Spleen (tissue), 11 donors: ENCODE results near the gene LAMA4. TPM values are rescaled to one million over a fixed set of nuclear protein-coding genes. Genes with fewer than 3 reads are reported as not detected.

Experiments
- DNase-seq: peaks from one replicate; pipeline ENCODE4 v3.0.0-alpha.2; 2020
- H3K27ac ChIP-seq, 8 donors: fragments of 200-600 bp; sonication (generic) in 7 of 8; 1 replicate in 4 of 8; 2 replicates in 4 of 8; pipeline versions ENCODE4 v1.5.0 to v1.8.0; 2016 to 2021; ENCODE audit warnings: inconsistent platforms in 4 of 8, mild to moderate bottlenecking in 4 of 8, moderate library complexity in 1 of 8
- H3K27me3 ChIP-seq, 7 donors: fragments of 200-600 bp; sonication (generic) in 6 of 7; replicated peaks in 1 of 7; 1 replicate in 4 of 7; 2 replicates in 3 of 7; pipeline versions ENCODE4 v1.5.0 to v1.8.0; 2016 to 2021; ENCODE audit warnings: inconsistent platforms in 3 of 7, mild to moderate bottlenecking in 1 of 7
- H3K36me3 ChIP-seq, 6 donors: fragments of 200-600 bp; sonication (generic) in 5 of 6; 1 replicate in 4 of 6; 2 replicates in 2 of 6; pipeline versions ENCODE4 v1.5.0 to v1.8.0; 2016 to 2021; ENCODE audit warnings: inconsistent platforms in 2 of 6
- H3K4me1 ChIP-seq, 6 donors: fragments of 200-600 bp; sonication (generic) in 5 of 6; 1 replicate in 3 of 6; 2 replicates in 3 of 6; pipeline versions ENCODE4 v1.5.0 to v1.8.0; 2016 to 2021; ENCODE audit warnings: inconsistent platforms in 3 of 6
- H3K4me3 ChIP-seq, 8 donors: fragments of 200-600 bp; sonication (generic) in 7 of 8; 1 replicate in 4 of 8; 2 replicates in 4 of 8; pipeline versions ENCODE4 v1.5.0 to v1.8.0; 2016 to 2021; ENCODE audit warnings: inconsistent platforms in 4 of 8, mild to moderate bottlenecking in 4 of 8, moderate library complexity in 2 of 8
- H3K9me3 ChIP-seq, 8 donors: fragments of 200-600 bp; sonication (generic) in 7 of 8; 1 replicate in 4 of 8; 2 replicates in 4 of 8; pipeline versions ENCODE4 v1.5.0 to v1.8.0; 2016 to 2021; ENCODE audit warnings: inconsistent platforms in 4 of 8
- POLR2A ChIP-seq, 3 donors: fragments of 450-650 bp; IDR thresholded peaks; one replicate each; pipeline ENCODE4 v1.5.1; 2017; ENCODE audit warnings: antibody characterized with exemption in 3 of 3, mild to moderate bottlenecking in 1 of 3
- POLR2AphosphoS5 ChIP-seq, 3 donors: sonication (generic); formaldehyde crosslinking; IDR thresholded peaks; one replicate each; pipeline ENCODE4 v1.5.1; 2017; ENCODE audit warnings: antibody characterized with exemption in 3 of 3
- WGBS, 5 donors: extraction: QIAGEN DNeasy Blood & Tissue Kit in 3 of 5; methylation state at CpG; one replicate each; pipeline versions ENCODE4 v1.1.5 to v1.1.7; 2013 to 2018; 5-methylcytosine and 5-hydroxymethylcytosine counted together
- intact Hi-C: fragments of 100-400 bp; cut with DNase I; formaldehyde crosslinking; loops from one replicate; pipeline ENCODE4 v1.15.0; 2023; ENCODE audit warnings: low total_unique reads
- polyA plus RNA-seq, 3 donors: library from polyadenylated mRNA; stranded (reverse); fragments of 200-250 nt; gene quantifications; one replicate each; pipeline ENCODE4 v1.2.1, GENCODE V29; 2013
- total RNA-seq, 7 donors: library from RNA; depleted of rRNA in 3 of 7; stranded (reverse); fragments of >200 nt in 3 of 7; fragmentation: NEBNext Ultra II Directional in 4 of 7; extraction: Animal tissue kit (Norgen Biotek cat#: 25700) in 4 of 7; gene quantifications; one replicate each; pipeline versions ENCODE4 v1.1.0 to v1.2.1, GENCODE V29; 2016 to 2021
- TF ChIP-seq, protein P1 (sequence below), 11 experiments: fragments of 200-600 bp in 7 of 11; fragments of 450-650 bp in 4 of 11; sonication (generic) in 4 of 11; IDR thresholded peaks in 8 of 11; conservative IDR thresholded peaks in 3 of 11; 1 replicate in 7 of 11; 2 replicates in 4 of 11; pipeline versions ENCODE4 v1.4.0 to v1.8.0; 2016 to 2021; ENCODE audit warnings: antibody characterized with exemption in 11 of 11, inconsistent platforms in 4 of 11, mild to moderate bottlenecking in 1 of 11
- donor health status: healthy with polysubstance abuse.
- donor health status: DM: no; HTN: no; CAD: no; lungs with moderate emphysema.
- donor health status: DM: no; HTN: no; CAD: no.
- donor health status: Bipolar disorder and iron deficiency.
- donor health status: healthy.
- donor health status: DM: no; HTN: no; CAD: no.
- donor health status: DM: yes; HTN: yes; CAD: no.

Gene LAMA4
- total and polyA plus RNA-seq, 10 donors: 0.76 to 3.7 (median 2.5) TPM

- no peak for DNase-seq
- intact Hi-C loops: no loop called here
- H3K27ac ChIP-seq: no peak overlapping the region
- H3K27me3 ChIP-seq: peaks cover 0 to 49% (median 6%) of the 10 kb centered on the region in 7 donors
- TF ChIP-seq, protein P1, sequence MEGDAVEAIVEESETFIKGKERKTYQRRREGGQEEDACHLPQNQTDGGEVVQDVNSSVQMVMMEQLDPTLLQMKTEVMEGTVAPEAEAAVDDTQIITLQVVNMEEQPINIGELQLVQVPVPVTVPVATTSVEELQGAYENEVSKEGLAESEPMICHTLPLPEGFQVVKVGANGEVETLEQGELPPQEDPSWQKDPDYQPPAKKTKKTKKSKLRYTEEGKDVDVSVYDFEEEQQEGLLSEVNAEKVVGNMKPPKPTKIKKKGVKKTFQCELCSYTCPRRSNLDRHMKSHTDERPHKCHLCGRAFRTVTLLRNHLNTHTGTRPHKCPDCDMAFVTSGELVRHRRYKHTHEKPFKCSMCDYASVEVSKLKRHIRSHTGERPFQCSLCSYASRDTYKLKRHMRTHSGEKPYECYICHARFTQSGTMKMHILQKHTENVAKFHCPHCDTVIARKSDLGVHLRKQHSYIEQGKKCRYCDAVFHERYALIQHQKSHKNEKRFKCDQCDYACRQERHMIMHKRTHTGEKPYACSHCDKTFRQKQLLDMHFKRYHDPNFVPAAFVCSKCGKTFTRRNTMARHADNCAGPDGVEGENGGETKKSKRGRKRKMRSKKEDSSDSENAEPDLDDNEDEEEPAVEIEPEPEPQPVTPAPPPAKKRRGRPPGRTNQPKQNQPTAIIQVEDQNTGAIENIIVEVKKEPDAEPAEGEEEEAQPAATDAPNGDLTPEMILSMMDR (IDR thresholded peaks at IDR 0.05 in 8 of 11, conservative IDR thresholded peaks at IDR 0.05 in 3 of 11): no peak
- no peak for TF ChIP-seq POLR2AphosphoS5 (IDR thresholded peaks at IDR 0.05)
- no peaks in the 10 kb centered on the region for H3K4me1 ChIP-seq
- no peaks in the 10 kb centered on the region for H3K9me3 ChIP-seq
- H3K36me3 ChIP-seq: no peaks in the 10 kb centered on the region
- 85 to 95% (median 88%) methylated on average over 3 of the region's 3 CpGs for WGBS, 5 donors
- H3K4me3 ChIP-seq: no peak overlapping the region
Measured at GRCh38 chr6:112237595-112237994, 16.8 kb downstream of the LAMA4 start.

DNA sequence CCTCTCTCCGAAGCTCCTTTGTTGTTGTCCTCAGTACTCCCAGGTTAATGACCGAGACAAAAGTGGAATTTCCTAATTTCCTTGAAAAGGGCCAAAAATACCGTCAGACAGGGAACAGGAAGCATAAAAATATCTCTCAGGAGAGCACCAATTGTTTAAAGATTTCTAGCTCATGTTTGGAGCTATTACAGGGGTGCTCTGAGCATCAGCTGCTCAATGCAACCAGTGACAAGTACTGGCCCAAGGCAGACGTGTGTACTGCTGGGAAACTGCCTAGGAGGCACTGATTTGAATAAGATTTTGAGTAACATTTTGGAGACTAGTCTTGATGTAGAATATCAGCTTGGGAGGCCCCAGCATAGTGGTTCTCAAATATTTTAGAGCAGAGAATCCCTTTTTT is 17.3 kb downstream of the LAMA4 start:
- H3K27me3 ChIP-seq: peaks cover 0 to 47% (median 6%) of the 10 kb centered on the region in 7 donors
- H3K4me1 ChIP-seq: no peaks in the 10 kb centered on the region
- intact Hi-C loops: no loop called here
- H3K9me3 ChIP-seq: no peaks in the 10 kb centered on the region
- no peak for DNase-seq
- 56 to 73% (median 59%) methylated on average over 4 of the region's 4 CpGs for WGBS, 5 donors
- TF ChIP-seq POLR2AphosphoS5 (IDR thresholded peaks at IDR 0.05) (no peak), POLR2A (IDR thresholded peaks at IDR 0.05) (no peak)
- TF ChIP-seq, protein P1 (IDR thresholded peaks at IDR 0.05 in 8 of 11, conservative IDR thresholded peaks at IDR 0.05 in 3 of 11): no peak
- H3K27ac ChIP-seq: no peak overlapping the region
- no peak overlapping the region for H3K4me3 ChIP-seq
- H3K36me3 ChIP-seq: no peaks in the 10 kb centered on the region

DNA sequence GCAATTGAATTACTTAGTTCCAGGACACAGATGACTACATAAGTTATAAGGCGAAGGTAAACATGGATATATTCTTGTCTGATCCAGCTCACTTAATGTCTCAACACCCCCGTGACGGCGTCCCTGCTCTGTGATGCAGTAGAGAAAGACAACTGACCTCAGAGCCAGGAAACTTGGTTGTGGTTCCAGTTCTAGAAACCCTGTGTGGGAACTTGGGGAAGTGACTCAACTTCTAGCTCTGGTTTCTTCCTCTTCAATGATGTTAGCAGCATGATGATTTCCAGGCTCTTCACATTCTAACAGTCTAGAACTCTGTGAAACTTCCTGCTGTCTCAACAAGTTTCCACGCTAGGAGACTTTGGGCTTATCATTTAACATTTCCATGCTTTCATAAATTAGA is 18.4 kb downstream of the LAMA4 start:
- no peaks in the 10 kb centered on the region for H3K4me1 ChIP-seq
- no peak overlapping the region for H3K4me3 ChIP-seq
- peaks cover 0 to 39% (median 6%) of the 10 kb centered on the region in 7 donors for H3K27me3 ChIP-seq
- H3K9me3 ChIP-seq: no peaks in the 10 kb centered on the region
- intact Hi-C loops: no loop called here
- 59 to 72% (median 65%) methylated on average over 5 of the region's 5 CpGs for WGBS, 5 donors
- no peak for DNase-seq
- TF ChIP-seq POLR2A (IDR thresholded peaks at IDR 0.05) (no peak), POLR2AphosphoS5 (IDR thresholded peaks at IDR 0.05) (no peak)
- TF ChIP-seq, protein P1 (IDR thresholded peaks at IDR 0.05 in 8 of 11, conservative IDR thresholded peaks at IDR 0.05 in 3 of 11): no peak
- no peak overlapping the region for H3K27ac ChIP-seq
- no peaks in the 10 kb centered on the region for H3K36me3 ChIP-seq

DNA sequence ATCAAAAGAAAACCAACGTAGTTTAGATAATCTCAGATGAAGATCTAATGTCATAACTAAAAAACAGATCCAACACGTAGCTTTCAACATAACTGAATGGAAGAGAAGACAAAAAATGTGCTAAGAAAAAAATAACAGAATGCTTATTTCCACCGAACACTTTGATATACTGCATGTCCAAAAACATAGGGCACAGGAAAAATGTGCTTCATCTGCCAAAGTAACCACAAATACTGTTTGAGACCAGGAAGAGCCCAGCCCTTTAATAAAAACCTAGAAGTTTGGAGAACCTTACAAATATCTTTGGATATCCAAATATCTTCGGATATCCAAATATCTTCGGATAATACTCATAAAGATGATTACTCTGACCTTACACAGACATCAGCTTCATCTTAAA is 19.8 kb downstream of the LAMA4 start:
- Histone ChIP-seq H3K9me3 (no peaks in the 10 kb centered on the region), H3K4me3 (no peak overlapping the region), H3K4me1 (no peaks in the 10 kb centered on the region), H3K27me3 (peaks cover 0 to 39% (median 6%) of the 10 kb centered on the region in 7 donors), H3K27ac (no peak overlapping the region), H3K36me3 (no peaks in the 10 kb centered on the region)
- intact Hi-C loops: no loop called here
- 51 to 63% (median 57%) methylated on average over 5 of the region's 5 CpGs for WGBS, 5 donors
- TF ChIP-seq, protein P1 (IDR thresholded peaks at IDR 0.05 in 8 of 11, conservative IDR thresholded peaks at IDR 0.05 in 3 of 11): no peak
- TF ChIP-seq POLR2A (IDR thresholded peaks at IDR 0.05) (no peak), POLR2AphosphoS5 (IDR thresholded peaks at IDR 0.05) (no peak)
- no peak for DNase-seq
